HG03039 (cell line): ENCODE measurements around the gene FBXO45.
A peak's percentile ranks its signal among the peaks of the same experiment; 100 is the strongest.
"Not testable (repeated sequence)": the region's sequence is repeated elsewhere in the genome, so short reads cannot be mapped to it uniquely, and the experiment has no call there.

Experiments
- ATAC-seq: cut with Tn5 transposase; IDR thresholded peaks from one replicate; pipeline ENCODE4 v1.9.1; 2021; ENCODE audit warnings: mild to moderate bottlenecking, moderate library complexity; ENCODE audit not compliant: unreplicated experiment

FBXO45 gene

GRCh38 chr3:196615234-196615633, 46.8 kb downstream of the FBXO45 start:
- ATAC-seq, result not testable (repeated sequence)

- no peak for ATAC-seq
Measured at GRCh38 chr3:196617256-196617655, 48.8 kb downstream of the FBXO45 start.

GRCh38 chr3:196619223-196619622, 50.8 kb downstream of the FBXO45 start:
- ATAC-seq, result no peak

- not testable (repeated sequence) for ATAC-seq
Measured at GRCh38 chr3:196619627-196620026, 51.2 kb downstream of the FBXO45 start.

GRCh38 chr3:196620161-196620604, 51.7 kb downstream of the FBXO45 start:
- ATAC-seq, result peak; percentile 64

DNA sequence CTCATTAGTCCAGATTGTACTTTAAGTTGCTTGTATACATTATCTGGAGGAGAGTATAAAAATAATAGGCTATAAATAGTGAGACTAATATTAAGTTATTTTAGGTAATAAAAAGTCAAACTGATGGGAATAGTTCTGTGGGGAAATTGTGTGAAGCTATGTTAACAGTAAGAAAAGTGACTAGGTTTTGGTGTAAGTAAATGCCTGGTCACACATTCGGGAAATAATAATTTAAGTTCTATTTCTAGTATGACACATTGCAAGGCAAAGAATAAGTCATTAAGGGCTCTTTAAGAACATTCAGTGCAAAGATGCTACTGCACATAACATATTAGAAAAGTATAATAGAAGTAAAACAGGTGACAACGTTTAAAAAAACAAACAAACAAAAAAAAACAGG, 52.2 kb downstream of the FBXO45 start:
- ATAC-seq, result no peak

- ATAC-seq, result no peak
Measured at GRCh38 chr3:196621611-196622010, 53.2 kb downstream of the FBXO45 start.

DNA sequence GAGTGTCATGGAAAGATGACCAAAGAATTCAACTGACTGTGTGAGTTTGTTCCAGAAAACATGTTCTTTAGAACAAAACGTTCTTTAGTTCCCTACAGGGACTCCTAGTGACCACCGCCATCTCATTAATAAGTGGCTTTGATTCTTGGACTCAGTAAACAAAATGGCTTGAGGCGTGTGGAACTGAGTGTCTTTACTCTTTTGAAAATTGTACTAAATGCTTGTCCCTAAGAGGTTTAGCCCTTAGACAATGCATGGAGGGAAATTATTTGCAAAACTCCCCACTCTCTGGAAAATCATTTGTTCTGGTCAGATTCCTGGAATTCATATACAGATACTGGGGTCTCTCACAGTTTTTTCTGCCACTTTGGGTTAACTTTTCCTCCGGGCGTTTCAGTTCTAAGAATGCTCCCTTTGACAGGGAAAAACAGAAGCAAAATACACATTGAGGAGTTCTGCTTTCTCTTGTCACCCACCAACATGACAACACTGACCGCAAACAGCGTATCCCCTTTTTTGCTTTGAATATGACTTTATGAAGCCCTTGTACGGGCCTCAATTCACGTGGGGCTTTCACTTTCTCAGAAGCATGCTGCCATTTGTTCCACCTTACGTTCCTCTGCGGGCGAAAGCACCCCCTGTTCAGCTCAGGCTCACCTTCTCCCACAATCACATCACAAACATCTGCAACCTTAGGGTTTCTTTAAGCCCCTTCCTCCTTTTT, 55.8 kb downstream of the FBXO45 start:
- ATAC-seq, result no peak

- ATAC-seq, result no peak
Measured at GRCh38 chr3:196624907-196625306, 56.4 kb downstream of the FBXO45 start.

GRCh38 chr3:196625331-196625730, 56.9 kb downstream of the FBXO45 start:
- ATAC-seq, result no peak

GRCh38 chr3:196627918-196628231, 59.4 kb downstream of the FBXO45 start:
- no peak for ATAC-seq

- ATAC-seq, result no peak
Measured at GRCh38 chr3:196629228-196629627, 60.8 kb downstream of the FBXO45 start.

- no peak for ATAC-seq
Measured at GRCh38 chr3:196631682-196632045, 63.2 kb downstream of the FBXO45 start.

DNA sequence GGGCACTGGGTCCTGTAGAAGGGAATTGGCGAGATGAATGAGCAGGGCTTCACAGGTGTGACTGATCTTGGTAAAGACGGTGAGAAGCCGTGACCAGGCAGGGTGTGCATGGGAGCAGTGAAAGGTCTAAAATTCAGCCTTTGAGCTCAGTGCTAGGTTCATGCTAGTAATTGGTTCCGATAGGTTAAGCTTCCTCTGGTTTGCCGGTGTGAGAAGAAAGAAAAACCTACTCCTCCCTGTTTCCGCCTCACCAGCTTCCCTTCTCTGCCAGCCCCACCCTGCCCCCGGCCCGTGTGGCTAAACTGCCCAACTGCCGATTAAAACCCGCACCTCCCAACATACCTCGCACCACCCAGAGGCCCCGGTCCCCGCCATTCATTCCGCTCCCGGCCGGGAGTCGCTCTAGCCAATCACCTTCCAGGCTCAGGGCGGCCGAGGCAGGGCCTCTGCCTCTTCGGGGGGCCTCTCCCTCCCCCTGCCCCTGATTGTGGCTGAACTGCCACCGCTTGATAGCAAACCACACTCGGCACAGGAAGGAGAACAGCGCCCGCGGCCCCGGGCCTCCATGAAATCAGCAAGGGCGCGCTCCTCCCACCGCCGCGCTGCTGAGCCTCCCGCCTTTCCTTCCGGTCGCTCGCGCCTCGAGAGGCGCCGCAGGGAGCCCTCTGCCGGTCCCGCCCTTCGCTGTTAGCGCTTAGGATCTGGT, 63.7 kb downstream of the FBXO45 start:
- ATAC-seq, result peak; percentile 65

- no peak for ATAC-seq
Measured at GRCh38 chr3:196633555-196634151, 65.2 kb downstream of the FBXO45 start.

GRCh38 chr3:196634224-196634623, 65.8 kb downstream of the FBXO45 start:
- no peak for ATAC-seq

GRCh38 chr3:196634829-196635228, 66.4 kb downstream of the FBXO45 start:
- ATAC-seq, result no peak

DNA sequence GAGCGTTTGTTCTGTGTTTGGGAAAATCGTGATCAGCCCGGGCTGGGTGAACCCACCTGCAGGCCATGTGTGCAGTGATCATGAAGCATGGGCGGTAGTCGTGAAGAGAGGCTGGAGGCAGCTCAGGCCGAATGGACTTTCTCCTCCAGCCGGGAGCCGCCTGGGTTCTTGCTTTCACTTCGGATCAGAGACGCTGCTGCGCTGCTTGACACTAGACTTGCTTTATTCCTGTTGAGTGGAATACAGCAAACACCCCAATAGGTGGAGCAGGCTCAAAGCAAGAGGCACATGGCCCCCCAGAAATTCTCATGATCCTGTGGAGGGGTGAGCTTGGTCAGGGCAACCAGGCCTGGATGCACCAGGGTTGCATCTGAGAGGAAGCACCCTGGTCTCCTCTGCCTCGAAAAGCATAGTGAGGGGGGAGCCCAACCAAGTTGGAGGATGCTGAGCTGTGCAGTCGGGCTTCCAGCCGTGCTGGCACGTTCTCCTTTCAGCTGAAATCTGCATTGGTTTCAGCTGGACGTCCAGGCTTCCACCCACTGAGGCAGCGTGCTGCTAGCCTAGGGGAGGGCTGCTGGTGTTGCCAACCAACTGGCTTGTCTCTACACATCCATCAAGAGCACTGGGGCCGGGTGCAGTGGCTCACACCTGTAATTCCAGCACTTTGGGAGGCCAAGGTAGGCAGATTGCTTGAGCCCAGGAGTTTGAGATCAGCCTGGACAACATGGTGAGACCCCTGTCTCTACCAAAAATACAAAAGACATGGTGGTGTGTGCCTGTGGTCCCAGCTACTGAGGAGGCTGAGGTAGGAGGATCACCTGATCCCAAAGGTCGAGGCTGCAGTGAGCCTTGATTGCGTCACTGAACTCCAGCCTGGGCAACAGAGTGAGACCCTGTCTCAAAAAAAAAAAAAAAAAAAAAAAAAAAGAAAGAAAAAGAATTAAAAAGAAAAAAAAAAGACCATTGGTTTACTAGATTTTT, 68.2 kb downstream of the FBXO45 start:
- ATAC-seq, result no peak

- ATAC-seq, result not testable (repeated sequence)
Measured at GRCh38 chr3:196637941-196638340, 69.5 kb downstream of the FBXO45 start.
